ENCODE results near the gene CNIH3. TPM values are rescaled to one million over a fixed set of nuclear protein-coding genes. Genes with fewer than 3 reads are reported as not detected.

CNIH3 gene
- total and polyA plus RNA-seq, 2 donors (not counting 1 experiment from before 2014, with no cell fraction given): 0.72 to 1.8 TPM

DNA sequence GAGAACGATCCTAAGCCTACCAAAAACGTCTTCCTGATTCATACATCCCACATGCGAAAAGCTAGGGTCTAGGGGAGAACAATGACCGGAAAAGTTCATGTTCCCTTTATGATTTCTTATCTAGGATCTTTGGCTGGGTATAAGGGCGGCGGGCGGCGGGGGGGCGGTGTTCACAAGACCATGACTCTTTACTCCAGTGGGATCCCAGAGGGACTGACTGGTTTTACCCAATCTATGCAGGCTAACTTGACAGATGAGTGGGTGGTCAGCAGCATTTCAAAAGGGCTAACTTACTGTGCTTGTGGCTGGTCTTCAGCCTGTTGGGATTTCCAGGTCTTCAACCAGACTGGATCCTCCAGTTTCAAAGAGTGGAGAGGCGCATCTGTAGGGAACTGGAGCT lies 40.3 kb downstream of the CNIH3 start:
- no peak overlapping the region for H3K4me2 ChIP-seq (replicated peaks; ENCODE audit: low read depth, low read length, poor library complexity, severe bottlenecking)
- no peak overlapping the region for H3K4me3 ChIP-seq (ENCODE audit: control extremely low read depth in 1 of 5, extremely low read depth in 1 of 5, insufficient read depth in 1 of 5, low read depth in 2 of 5, low read length in 4 of 5)
- ChIA-PET CTCF (no interaction called here), POLR2A (no interaction called here)
- no peak for TF ChIP-seq EZH2 (IDR thresholded peaks at IDR 0.05; ENCODE audit: borderline replicate concordance, insufficient read depth, low read depth, low read length, poor library complexity, severe bottlenecking)
- TF ChIP-seq, protein P1, sequence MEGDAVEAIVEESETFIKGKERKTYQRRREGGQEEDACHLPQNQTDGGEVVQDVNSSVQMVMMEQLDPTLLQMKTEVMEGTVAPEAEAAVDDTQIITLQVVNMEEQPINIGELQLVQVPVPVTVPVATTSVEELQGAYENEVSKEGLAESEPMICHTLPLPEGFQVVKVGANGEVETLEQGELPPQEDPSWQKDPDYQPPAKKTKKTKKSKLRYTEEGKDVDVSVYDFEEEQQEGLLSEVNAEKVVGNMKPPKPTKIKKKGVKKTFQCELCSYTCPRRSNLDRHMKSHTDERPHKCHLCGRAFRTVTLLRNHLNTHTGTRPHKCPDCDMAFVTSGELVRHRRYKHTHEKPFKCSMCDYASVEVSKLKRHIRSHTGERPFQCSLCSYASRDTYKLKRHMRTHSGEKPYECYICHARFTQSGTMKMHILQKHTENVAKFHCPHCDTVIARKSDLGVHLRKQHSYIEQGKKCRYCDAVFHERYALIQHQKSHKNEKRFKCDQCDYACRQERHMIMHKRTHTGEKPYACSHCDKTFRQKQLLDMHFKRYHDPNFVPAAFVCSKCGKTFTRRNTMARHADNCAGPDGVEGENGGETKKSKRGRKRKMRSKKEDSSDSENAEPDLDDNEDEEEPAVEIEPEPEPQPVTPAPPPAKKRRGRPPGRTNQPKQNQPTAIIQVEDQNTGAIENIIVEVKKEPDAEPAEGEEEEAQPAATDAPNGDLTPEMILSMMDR (IDR thresholded peaks at IDR 0.05): no peak
- no peak overlapping the region for H3K9ac ChIP-seq (ENCODE audit: low read length)
- no peaks in the 10 kb centered on the region for H3K9me3 ChIP-seq (ENCODE audit: control extremely low read depth in 1 of 3, control insufficient read depth in 2 of 3, insufficient read depth in 1 of 3, low read length in 2 of 3)
- H3K4me1 Mint-ChIP-seq: no peaks in the 10 kb centered on the region
- no peak for DNase-seq
- H4K20me1 ChIP-seq (ENCODE audit: control insufficient read depth, insufficient read depth, low read length, poor library complexity, severe bottlenecking): no peaks in the 10 kb centered on the region
- no peaks in the 10 kb centered on the region for H3K4me1 ChIP-seq (ENCODE audit: control insufficient read depth in 2 of 2, insufficient read depth in 2 of 2, low read length in 2 of 2)
- WGBS (ENCODE audit: insufficient coverage): 98% methylated on average over 6 of the region's 10 CpGs
- H3K27me3 ChIP-seq (replicated peaks in 1 of 4; ENCODE audit: control extremely low read depth in 1 of 4, control insufficient read depth in 3 of 4, insufficient read depth in 4 of 4, low read length in 3 of 4): no peaks in the 10 kb centered on the region
- H3K27ac ChIP-seq (ENCODE audit: low read length in 2 of 2): no peak overlapping the region
- no peaks in the 10 kb centered on the region for H3K36me3 ChIP-seq (replicated peaks in 1 of 2; ENCODE audit: control extremely low read depth in 1 of 2, control insufficient read depth in 1 of 2, extremely low read depth in 1 of 2, insufficient read depth in 2 of 2, low read length in 1 of 2)
- no peak overlapping the region for H3K4me3 Mint-ChIP-seq
- no peaks in the 10 kb centered on the region for H3K79me2 ChIP-seq (ENCODE audit: control insufficient read depth, insufficient read depth, low read length)
- peaks cover 16% of the 10 kb centered on the region for H3K27me3 Mint-ChIP-seq
- H2AFZ ChIP-seq (ENCODE audit: insufficient read depth, low read depth, low read length, poor library complexity, severe bottlenecking): no peak overlapping the region
- no peaks in the 10 kb centered on the region for H3K9me3 Mint-ChIP-seq (ENCODE audit: insufficient read depth)
- H3K27ac Mint-ChIP-seq: no peak overlapping the region
- no peak for ATAC-seq (ENCODE audit: low read depth)
- intact Hi-C loops (cut with micrococcal nuclease): no loop called here

DNA sequence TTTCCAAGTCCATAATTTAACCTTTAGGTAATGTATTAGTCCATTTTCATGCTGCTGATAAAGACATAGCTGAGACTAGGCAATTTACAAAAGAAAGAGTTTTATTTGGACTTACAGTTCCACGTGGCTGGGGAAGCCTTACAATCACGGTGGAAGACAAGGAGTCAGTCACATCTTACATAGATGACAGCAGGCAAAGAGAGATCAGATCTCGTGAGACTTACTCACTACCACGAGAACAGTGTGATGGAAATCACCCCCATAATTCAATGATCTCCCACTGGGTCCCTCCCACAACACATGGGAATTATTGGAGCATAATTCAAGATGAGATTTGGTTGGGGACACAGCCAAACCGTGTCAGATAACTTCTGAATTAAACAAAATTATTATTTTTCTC lies 44.0 kb downstream of the CNIH3 start:
- Mint-ChIP-seq H3K4me1 (no peaks in the 10 kb centered on the region), H3K27ac (no peak overlapping the region), H3K27me3 (peaks cover 18% of the 10 kb centered on the region), H3K4me3 (no peak overlapping the region), H3K9me3 (ENCODE audit: insufficient read depth) (no peaks in the 10 kb centered on the region)
- Histone ChIP-seq H3K9me3 (ENCODE audit: control extremely low read depth in 1 of 3, control insufficient read depth in 2 of 3, insufficient read depth in 1 of 3, low read length in 2 of 3) (no peaks in the 10 kb centered on the region), H3K27me3 (replicated peaks in 1 of 4; ENCODE audit: control extremely low read depth in 1 of 4, control insufficient read depth in 3 of 4, insufficient read depth in 4 of 4, low read length in 3 of 4) (no peaks in the 10 kb centered on the region), H3K27ac (ENCODE audit: low read length in 2 of 2) (no peak overlapping the region), H4K20me1 (ENCODE audit: control insufficient read depth, insufficient read depth, low read length, poor library complexity, severe bottlenecking) (no peaks in the 10 kb centered on the region), H3K9ac (ENCODE audit: low read length) (no peak overlapping the region), H3K79me2 (ENCODE audit: control insufficient read depth, insufficient read depth, low read length) (no peaks in the 10 kb centered on the region), H2AFZ (ENCODE audit: insufficient read depth, low read depth, low read length, poor library complexity, severe bottlenecking) (no peak overlapping the region), H3K4me2 (replicated peaks; ENCODE audit: low read depth, low read length, poor library complexity, severe bottlenecking) (no peak overlapping the region), H3K4me3 (ENCODE audit: control extremely low read depth in 1 of 5, extremely low read depth in 1 of 5, insufficient read depth in 1 of 5, low read depth in 2 of 5, low read length in 4 of 5) (no peak overlapping the region), H3K4me1 (ENCODE audit: control insufficient read depth in 2 of 2, insufficient read depth in 2 of 2, low read length in 2 of 2) (no peaks in the 10 kb centered on the region), H3K36me3 (replicated peaks in 1 of 2; ENCODE audit: control extremely low read depth in 1 of 2, control insufficient read depth in 1 of 2, extremely low read depth in 1 of 2, insufficient read depth in 2 of 2, low read length in 1 of 2) (no peaks in the 10 kb centered on the region)
- intact Hi-C loops (cut with micrococcal nuclease): no loop called here
- TF ChIP-seq, protein P1 (IDR thresholded peaks at IDR 0.05): no peak
- TF ChIP-seq EZH2 (IDR thresholded peaks at IDR 0.05; ENCODE audit: borderline replicate concordance, insufficient read depth, low read depth, low read length, poor library complexity, severe bottlenecking): no peak
- ATAC-seq (ENCODE audit: low read depth) (no peak), DNase-seq (no peak)
- POLR2A ChIA-PET: no interaction called here
- CTCF ChIA-PET: no interaction called here
- 54% methylated on average over 2 of the region's 5 CpGs for WGBS (ENCODE audit: insufficient coverage)

Data from B cell (primary cell).